GM18951 (cell line): ENCODE results near the gene CD46.
A peak's percentile ranks its signal among the peaks of the same experiment; 100 is the strongest.
"Not testable (repeated sequence)": the region's sequence is repeated elsewhere in the genome, so short reads cannot be mapped to it uniquely, and the experiment has no call there.

ENCODE experiments used
- POLR2A ChIP-seq: IDR thresholded peaks from 4 replicates; pipeline ENCODE4 v1.6.1; 2011; ENCODE audit warnings: mild to moderate bottlenecking; ENCODE audit not compliant: insufficient read length, insufficient read depth; ENCODE audit errors: extremely low read depth
- in situ Hi-C: fragments of 300-500 bp; cut with MboI; formaldehyde crosslinking; loops from one replicate; pipeline ENCODE4 v1.12.0; 2022; ENCODE audit warnings: low sequenced_read_pairs, mixed read lengths, inconsistent platforms; ENCODE audit not compliant: unreplicated experiment

Gene CD46

GRCh38 chr1:207751790-207752455, at the start of gene CD46:
TSS of gene CD46 (plus strand) at chr1:207752054. CDS start at chr1:207752213, 159 bp downstream.
- TF ChIP-seq POLR2A = peak; percentile 88
- in situ Hi-C loops = no loop called here

GRCh38 chr1:207702317-207702716, 49.5 kb upstream of the CD46 start:
- TF ChIP-seq POLR2A = no peak
- in situ Hi-C loops = no loop called here

GRCh38 chr1:207703712-207704111, 48.1 kb upstream of the CD46 start:
- in situ Hi-C loops = no loop called here
- TF ChIP-seq POLR2A = no peak

- in situ Hi-C loops = not testable (repeated sequence)
Observed at GRCh38 chr1:207708004-207708403, 43.9 kb upstream of the CD46 start.

- TF ChIP-seq POLR2A = no peak
- in situ Hi-C loops = no loop called here
Observed at GRCh38 chr1:207711285-207711684, 40.6 kb upstream of the CD46 start.

GRCh38 chr1:207712701-207713100, 39.2 kb upstream of the CD46 start:
- in situ Hi-C loops = not testable (repeated sequence)

- TF ChIP-seq POLR2A = no peak
- in situ Hi-C loops = no loop called here
Observed at GRCh38 chr1:207713529-207713928, 38.3 kb upstream of the CD46 start.

- in situ Hi-C loops = no loop called here
- TF ChIP-seq POLR2A = no peak
Observed at GRCh38 chr1:207719234-207719633, 32.6 kb upstream of the CD46 start.

GRCh38 chr1:207728200-207728858, 23.5 kb upstream of the CD46 start:
- in situ Hi-C loops = not testable (repeated sequence)

- in situ Hi-C loops = not testable (repeated sequence)
Observed at GRCh38 chr1:207737503-207738157, 14.2 kb upstream of the CD46 start.

GRCh38 chr1:207738158-207738659, 13.6 kb upstream of the CD46 start:
- in situ Hi-C loops = not testable (repeated sequence)

GRCh38 chr1:207740207-207740606, 11.6 kb upstream of the CD46 start:
- in situ Hi-C loops = no loop called here
- no peak for TF ChIP-seq POLR2A

GRCh38 chr1:207742850-207743555, 8.9 kb upstream of the CD46 start:
- in situ Hi-C loops = no loop called here
- TF ChIP-seq POLR2A = no peak
